Stimulated activated naive CD8-positive, alpha-beta T cell treated with anti-CD3 and anti-CD28 coated beads, Interleukin-15, Interleukin-2, amounts not matched to agents 100 ng/mL and 50 ng/mL, for 24 hours (primary cell): ENCODE data around the gene LAMA2.
A peak's percentile ranks its signal among the peaks of the same experiment; 100 is the strongest.

Experiments used
- H3K27ac Mint-ChIP-seq: one replicate; pipeline ENCODE4 v1.8.0; 2021; ENCODE audit warnings: mild to moderate bottlenecking, mixed read lengths
- H3K27me3 Mint-ChIP-seq: one replicate; pipeline ENCODE4 v1.8.0; 2021; ENCODE audit warnings: mixed read lengths
- H3K36me3 Mint-ChIP-seq: one replicate; pipeline ENCODE4 v1.8.0; 2021; ENCODE audit warnings: low read depth, mixed read lengths
- H3K4me1 Mint-ChIP-seq: one replicate; pipeline ENCODE4 v1.8.0; 2021; ENCODE audit warnings: low read depth, mixed read lengths
- H3K4me3 Mint-ChIP-seq: one replicate; pipeline ENCODE4 v1.8.0; 2021; ENCODE audit warnings: mild to moderate bottlenecking, mixed read lengths
- H3K9me3 Mint-ChIP-seq: one replicate; pipeline ENCODE4 v1.8.0; 2021; ENCODE audit warnings: mixed read lengths

Gene LAMA2

DNA sequence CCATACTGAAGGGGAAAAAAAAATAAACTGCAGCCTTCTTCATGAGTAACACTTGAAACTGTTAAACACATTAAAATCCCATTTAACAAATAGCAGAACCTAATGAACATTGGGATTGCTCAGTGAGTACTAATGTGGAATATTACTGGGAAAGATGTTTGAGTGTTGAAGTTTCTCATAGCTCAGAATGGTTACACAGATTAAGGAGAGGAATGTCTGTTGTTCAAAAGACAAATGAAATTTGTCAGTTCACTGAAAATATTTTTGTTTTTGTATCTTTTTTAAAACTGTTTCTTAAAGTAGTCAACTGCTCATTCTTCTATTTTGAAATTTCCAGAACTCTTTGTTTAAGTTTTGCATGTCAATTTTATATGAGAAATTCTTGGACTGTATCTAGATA, 374.3 kb downstream of the LAMA2 start:
- Mint-ChIP-seq H3K27me3 (peaks cover 23% of the 10 kb centered on the region), H3K27ac (no peak overlapping the region), H3K36me3 (no peaks in the 10 kb centered on the region), H3K9me3 (no peaks in the 10 kb centered on the region), H3K4me1 (peaks cover 9% of the 10 kb centered on the region), H3K4me3 (no peak overlapping the region)

DNA sequence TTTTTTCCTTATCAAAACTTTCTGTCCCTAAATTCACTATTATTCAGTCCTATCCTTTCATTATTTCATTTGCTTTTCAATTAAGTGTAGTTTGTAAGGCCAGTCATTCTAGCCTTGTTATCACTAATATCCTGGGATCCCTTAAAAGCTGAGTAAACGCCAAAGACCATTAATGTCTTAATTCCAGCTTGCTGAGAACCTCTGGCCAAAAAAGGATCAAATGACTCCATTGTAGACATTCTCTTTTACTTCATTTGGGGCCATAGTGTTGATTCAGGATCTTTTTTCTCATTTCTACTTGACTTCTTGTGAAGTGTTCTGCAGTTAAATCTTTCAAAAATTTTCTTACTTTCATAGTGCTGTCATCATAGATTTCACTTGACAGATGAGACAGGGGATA, 379.7 kb downstream of the LAMA2 start:
- Mint-ChIP-seq H3K27ac (no peak overlapping the region), H3K27me3 (peaks cover 10% of the 10 kb centered on the region), H3K36me3 (no peaks in the 10 kb centered on the region), H3K4me1 (no peaks in the 10 kb centered on the region), H3K9me3 (no peaks in the 10 kb centered on the region), H3K4me3 (no peak overlapping the region)

DNA sequence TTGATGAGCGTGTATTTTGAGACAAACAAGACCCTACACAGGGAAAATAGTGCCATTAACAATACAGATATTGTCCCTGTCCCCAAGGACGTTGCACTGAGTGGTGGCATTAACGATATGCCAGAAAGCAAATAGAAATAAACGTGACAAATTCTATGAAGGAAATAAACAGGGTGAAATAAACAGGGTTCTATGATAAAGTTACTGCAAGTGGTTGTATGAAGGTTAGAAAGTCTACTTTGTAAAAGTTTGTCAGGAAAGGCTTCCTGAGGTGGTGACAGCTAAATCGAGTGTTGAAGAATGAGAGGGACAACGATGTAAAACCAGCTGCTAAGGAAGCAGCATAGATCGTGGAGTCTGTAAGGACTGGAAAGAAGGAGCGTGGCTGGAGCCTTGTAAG, 380.2 kb downstream of the LAMA2 start:
- Mint-ChIP-seq H3K36me3 (no peaks in the 10 kb centered on the region), H3K27ac (no peak overlapping the region), H3K27me3 (peaks cover 10% of the 10 kb centered on the region), H3K4me3 (no peak overlapping the region), H3K4me1 (no peaks in the 10 kb centered on the region), H3K9me3 (no peaks in the 10 kb centered on the region)

DNA sequence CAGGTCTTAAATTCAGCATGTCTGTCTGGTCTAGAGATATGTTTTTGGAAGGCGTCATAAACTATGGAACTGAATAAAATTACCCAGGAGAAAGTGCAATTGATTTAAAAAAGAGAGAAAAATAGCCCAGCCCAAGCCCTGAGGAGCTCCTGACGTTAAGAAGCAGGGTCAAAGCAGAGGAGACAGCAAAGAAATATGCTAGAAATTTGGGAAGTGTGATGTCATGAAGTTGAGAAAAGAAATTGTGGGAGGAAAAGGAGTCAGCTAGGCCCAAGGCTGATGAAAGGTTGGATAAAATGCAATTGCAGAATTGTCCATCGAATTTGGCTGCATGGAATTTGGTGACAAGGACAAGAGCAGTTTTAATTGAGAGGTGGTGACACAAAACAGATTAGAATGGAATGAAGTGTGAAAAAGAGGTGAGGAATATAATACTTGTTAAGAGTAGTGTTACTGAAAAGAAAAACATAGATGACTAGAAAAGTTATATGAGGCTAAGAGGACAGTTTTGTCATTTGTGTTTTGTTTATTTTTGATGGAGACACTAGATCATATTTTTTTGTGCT, 381.6 kb downstream of the LAMA2 start:
- Mint-ChIP-seq H3K27me3 (peaks cover 10% of the 10 kb centered on the region), H3K4me3 (no peak overlapping the region), H3K9me3 (no peaks in the 10 kb centered on the region), H3K4me1 (no peaks in the 10 kb centered on the region), H3K27ac (no peak overlapping the region), H3K36me3 (no peaks in the 10 kb centered on the region)

DNA sequence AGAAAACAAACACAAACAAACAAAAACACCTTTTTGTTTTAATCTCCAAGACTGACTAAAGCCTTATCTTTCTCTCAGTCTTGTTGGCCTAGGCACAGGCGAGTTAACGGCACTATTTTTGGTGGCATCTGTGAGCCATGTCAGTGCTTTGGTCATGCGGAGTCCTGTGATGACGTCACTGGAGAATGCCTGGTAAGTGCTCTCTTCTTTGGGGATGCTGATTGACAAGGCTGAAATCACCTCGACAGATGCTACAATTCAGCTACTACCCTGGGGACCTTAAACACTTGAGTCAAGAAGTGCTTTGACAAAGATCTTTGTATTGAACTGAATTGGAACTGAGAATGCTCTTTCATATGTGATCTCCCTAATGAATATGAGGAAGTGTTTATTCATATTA, 384.1 kb downstream of the LAMA2 start:
- H3K36me3 Mint-ChIP-seq = no peaks in the 10 kb centered on the region
- no peak overlapping the region for H3K27ac Mint-ChIP-seq
- H3K4me3 Mint-ChIP-seq = no peak overlapping the region
- H3K4me1 Mint-ChIP-seq = no peaks in the 10 kb centered on the region
- H3K27me3 Mint-ChIP-seq = peaks cover 18% of the 10 kb centered on the region
- no peaks in the 10 kb centered on the region for H3K9me3 Mint-ChIP-seq

DNA sequence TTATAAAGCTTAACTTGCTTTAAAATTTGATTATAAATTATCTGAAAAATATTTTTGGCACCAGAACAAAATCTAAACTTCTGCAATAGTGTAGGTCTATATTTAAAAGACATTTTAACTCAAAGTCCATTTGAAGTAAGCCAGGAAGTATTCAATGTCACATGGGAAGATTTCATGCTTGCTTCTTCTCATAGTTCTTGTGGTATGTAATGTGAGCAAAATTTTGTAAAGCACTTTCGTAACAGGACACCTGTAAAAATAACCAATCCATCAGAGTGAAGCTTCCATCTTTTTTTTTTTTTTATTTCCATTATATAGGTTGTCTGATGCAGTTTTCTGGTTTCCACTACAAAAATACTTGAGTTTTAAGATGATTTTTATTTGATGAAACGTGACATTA, 386.1 kb downstream of the LAMA2 start:
- H3K27me3 Mint-ChIP-seq = peaks cover 22% of the 10 kb centered on the region
- H3K27ac Mint-ChIP-seq = no peak overlapping the region
- H3K9me3 Mint-ChIP-seq = no peaks in the 10 kb centered on the region
- no peak overlapping the region for H3K4me3 Mint-ChIP-seq
- H3K36me3 Mint-ChIP-seq = no peaks in the 10 kb centered on the region
- no peaks in the 10 kb centered on the region for H3K4me1 Mint-ChIP-seq

DNA sequence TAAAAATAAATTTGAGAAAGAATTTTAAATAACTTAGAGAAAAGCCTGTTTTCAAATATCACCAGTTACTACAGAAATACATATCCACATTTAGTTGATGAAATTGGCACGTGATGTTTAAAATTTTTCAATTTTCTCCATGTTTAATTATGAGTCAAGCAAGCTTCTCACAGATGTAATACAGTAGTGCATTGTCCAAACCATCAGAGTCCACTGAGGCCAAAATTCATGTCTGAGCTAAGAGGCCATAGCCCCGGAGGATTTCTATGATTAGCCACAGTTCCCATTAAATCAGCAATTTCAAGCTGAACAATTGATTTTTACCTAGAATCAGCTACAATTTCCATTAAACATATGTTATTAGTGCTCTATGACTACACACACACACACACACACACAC, 387.0 kb downstream of the LAMA2 start:
- Mint-ChIP-seq H3K36me3 (no peaks in the 10 kb centered on the region), H3K4me3 (no peak overlapping the region), H3K27ac (no peak overlapping the region), H3K4me1 (no peaks in the 10 kb centered on the region), H3K27me3 (peaks cover 22% of the 10 kb centered on the region), H3K9me3 (no peaks in the 10 kb centered on the region)

DNA sequence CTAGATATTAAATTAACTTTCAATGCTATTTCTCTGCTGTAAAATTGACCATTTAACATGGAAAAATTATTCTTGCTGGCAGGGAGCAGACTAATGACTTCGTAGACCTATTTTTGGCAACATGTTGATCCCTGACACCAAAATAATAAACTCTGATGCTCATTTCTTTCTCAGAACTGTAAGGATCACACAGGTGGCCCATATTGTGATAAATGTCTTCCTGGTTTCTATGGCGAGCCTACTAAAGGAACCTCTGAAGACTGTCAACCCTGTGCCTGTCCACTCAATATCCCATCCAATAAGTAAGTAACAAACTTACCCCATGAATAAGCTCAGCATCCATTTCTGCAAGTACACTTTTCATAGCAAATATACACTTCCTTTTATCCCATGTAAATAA, 387.5 kb downstream of the LAMA2 start:
- H3K4me3 Mint-ChIP-seq = no peak overlapping the region

DNA sequence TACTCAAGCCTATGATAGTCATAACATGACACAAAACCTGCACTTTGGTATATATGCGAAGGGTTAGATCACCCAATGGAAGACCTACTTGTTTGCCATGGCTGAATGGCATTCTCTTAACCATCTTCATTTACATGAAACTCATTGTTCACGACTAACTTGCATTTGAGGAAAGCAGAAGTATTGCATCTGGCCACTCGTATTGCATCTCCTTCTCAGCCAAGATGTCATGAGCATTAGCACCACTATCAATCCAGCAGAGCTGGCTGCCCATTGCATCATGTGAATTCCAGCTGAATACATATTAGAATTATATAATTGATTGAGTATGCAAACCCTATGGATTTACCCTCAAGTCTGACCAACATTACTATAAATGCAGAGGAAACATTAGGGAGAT, 390.2 kb downstream of the LAMA2 start:
- no peaks in the 10 kb centered on the region for H3K4me1 Mint-ChIP-seq
- H3K36me3 Mint-ChIP-seq = no peaks in the 10 kb centered on the region
- H3K9me3 Mint-ChIP-seq = no peaks in the 10 kb centered on the region
- no peak overlapping the region for H3K27ac Mint-ChIP-seq
- H3K27me3 Mint-ChIP-seq = peaks cover 18% of the 10 kb centered on the region
- no peak overlapping the region for H3K4me3 Mint-ChIP-seq

More for the DNA sequence above, 387.5 kb downstream of the LAMA2 start:
- Mint-ChIP-seq H3K27me3 (peaks cover 24% of the 10 kb centered on the region), H3K27ac (no peak overlapping the region), H3K4me1 (no peaks in the 10 kb centered on the region), H3K9me3 (no peaks in the 10 kb centered on the region), H3K36me3 (no peaks in the 10 kb centered on the region)

DNA sequence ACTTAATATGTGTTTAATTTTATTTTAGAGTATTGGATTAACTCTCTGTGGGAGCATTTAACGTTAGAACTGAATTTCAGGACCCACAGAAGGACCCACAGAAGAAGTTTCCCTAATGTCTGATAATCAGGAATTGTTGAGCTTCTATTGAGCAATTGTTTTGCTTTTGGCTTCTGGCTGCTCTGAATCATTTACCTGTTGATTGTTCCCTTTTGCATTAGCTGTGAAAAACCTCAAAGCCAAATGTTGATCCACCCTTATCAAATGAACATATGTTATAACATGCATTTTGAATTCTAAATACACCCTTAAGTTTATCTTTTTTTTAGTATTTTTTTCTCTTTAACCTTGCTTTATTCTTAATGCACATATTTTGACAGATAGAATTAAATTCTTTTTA, 393.5 kb downstream of the LAMA2 start:
- no peaks in the 10 kb centered on the region for H3K9me3 Mint-ChIP-seq
- peaks cover 11% of the 10 kb centered on the region for H3K4me1 Mint-ChIP-seq

DNA sequence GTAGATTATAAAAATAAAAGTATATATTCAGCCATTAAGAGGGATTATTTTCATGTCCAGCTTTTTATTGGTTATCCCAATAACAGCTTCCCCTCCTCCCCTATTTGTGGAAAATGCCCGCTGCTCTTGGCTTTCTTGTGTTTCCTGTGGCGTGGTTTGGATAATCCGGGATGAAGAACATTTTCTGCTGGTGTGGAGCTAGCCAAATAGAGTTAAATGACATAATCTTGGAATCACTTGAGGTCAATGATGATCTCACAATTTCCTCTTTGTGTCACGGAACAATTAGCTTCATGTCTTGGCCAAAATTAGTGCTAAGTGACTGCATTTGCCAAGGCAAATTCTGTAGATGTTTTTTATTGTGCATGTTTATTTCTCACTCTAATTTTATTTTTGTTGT, 394.0 kb downstream of the LAMA2 start:
- Mint-ChIP-seq H3K27me3 (peaks cover 10% of the 10 kb centered on the region), H3K27ac (no peak overlapping the region), H3K9me3 (no peaks in the 10 kb centered on the region), H3K36me3 (no peaks in the 10 kb centered on the region), H3K4me3 (no peak overlapping the region), H3K4me1 (peaks cover 12% of the 10 kb centered on the region)

More for the DNA sequence above, 393.5 kb downstream of the LAMA2 start:
- peaks cover 10% of the 10 kb centered on the region for H3K27me3 Mint-ChIP-seq
- H3K4me3 Mint-ChIP-seq = no peak overlapping the region
- H3K36me3 Mint-ChIP-seq = no peaks in the 10 kb centered on the region
- no peak overlapping the region for H3K27ac Mint-ChIP-seq

DNA sequence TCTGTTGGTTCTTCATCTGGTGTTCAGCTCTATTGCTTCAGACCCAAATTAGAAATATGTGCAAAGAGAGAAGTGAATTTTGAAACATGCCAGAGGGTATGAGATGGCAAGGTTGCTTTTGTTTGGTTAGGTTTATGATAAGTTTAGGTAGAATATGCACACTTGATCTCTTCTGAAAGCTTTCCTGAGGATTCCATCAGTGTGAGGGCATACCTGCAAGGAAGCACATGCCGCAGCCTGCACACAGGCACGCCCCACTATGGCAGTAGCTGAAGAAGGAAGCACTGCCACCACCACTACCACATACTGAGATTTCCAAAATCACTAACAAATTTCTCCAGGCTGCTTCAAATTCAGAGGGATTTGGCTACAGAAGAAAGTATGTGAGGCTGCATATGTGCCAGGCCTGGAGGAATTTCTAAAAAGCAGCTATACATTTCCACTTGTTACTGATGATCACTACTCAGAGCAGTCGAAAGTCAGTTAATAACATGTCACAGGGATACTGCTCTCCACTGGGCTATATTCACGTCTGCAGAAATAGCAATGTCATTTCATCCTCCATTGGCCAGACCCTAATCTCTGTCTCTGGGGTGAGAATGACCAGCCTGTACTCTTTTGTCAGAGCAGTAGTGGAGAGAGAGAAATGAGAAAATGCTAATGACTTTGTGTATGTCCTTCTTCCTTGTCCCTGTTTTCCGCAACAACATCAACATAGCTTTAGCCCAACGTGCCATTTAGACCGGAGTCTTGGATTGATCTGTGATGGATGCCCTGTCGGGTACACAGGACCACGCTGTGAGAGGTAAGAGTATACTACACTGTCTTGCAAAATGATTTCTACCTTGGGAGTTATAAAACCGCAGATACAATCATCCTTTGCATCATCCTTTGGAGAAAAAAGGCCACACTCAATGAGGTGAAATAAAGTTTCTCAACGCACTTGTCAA, 396.7 kb downstream of the LAMA2 start:
- peaks cover 12% of the 10 kb centered on the region for H3K4me1 Mint-ChIP-seq
- H3K9me3 Mint-ChIP-seq = no peaks in the 10 kb centered on the region
- no peak overlapping the region for H3K27ac Mint-ChIP-seq
- H3K4me3 Mint-ChIP-seq = no peak overlapping the region
- H3K27me3 Mint-ChIP-seq = peaks cover 10% of the 10 kb centered on the region
- no peaks in the 10 kb centered on the region for H3K36me3 Mint-ChIP-seq

DNA sequence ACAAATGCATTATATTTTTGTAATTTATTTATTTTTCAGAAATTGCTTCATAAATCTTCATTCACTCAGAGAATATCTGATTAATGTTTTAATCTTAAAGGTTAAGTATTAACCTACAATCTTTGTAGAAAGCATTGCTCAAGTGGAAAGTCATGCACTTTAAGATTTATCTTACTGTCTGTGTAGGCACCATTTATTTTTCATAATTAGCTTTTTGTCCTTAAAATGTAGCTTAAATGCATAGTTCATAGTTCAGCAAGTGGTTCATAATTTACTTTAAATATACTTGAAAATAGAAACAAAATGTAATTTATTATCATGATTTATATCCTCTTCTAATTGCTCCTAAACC, 397.3 kb downstream of the LAMA2 start:
- Mint-ChIP-seq H3K4me1 (peaks cover 12% of the 10 kb centered on the region), H3K27ac (no peak overlapping the region), H3K9me3 (no peaks in the 10 kb centered on the region), H3K36me3 (no peaks in the 10 kb centered on the region), H3K4me3 (no peak overlapping the region), H3K27me3 (peaks cover 7% of the 10 kb centered on the region)

DNA sequence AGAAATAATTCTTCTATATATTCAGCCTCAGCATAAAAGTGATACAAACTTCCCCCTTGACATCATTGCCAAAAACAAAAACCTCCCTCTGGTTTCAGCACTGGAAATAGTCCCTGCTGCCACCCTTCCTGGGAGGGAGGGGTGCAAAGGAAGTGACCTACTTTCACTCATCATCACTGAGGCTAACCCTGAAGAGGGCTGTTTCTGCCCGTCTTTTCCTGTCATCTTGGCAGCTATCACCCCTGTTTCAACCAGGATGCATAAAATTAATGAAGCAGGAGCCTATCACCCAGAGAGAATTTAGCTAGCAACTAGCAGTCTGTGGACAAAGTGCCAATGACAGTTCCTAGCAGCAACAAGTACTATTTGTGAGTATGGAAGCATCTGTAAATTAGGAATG, 397.8 kb downstream of the LAMA2 start:
- Mint-ChIP-seq H3K27me3 (peaks cover 7% of the 10 kb centered on the region), H3K4me3 (peak overlapping the region; percentile 27), H3K9me3 (no peaks in the 10 kb centered on the region), H3K27ac (no peak overlapping the region), H3K4me1 (peaks cover 12% of the 10 kb centered on the region), H3K36me3 (no peaks in the 10 kb centered on the region)

DNA sequence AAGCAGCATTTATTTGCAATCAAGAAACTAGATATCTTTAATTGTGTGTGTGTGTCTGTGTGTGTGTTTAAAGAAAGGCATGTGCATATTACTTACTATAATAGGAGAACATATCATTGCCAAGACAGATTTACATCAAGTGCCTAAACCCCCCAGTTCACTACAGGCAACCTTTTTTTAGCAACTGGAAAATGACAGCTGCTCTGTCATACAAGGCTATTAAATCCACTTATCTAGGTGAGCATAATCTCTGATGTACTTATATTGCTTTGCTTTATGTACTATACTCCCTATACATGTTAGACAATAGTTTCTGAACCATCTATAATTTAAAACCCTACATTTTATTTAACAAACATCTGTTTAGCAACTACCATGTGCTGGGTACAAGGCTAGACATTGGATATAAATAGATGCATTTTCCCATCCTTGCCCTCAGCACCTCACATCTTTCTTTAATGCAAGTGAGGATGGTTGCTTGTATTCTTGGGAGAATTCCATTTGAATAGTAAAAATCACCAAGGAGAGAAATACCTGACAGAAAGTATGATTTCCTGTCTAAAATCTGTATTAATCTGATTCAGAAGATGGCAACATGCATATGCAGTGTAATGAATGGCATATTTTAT, 398.3 kb downstream of the LAMA2 start:
- H3K27me3 Mint-ChIP-seq = peaks cover 3% of the 10 kb centered on the region
- no peaks in the 10 kb centered on the region for H3K9me3 Mint-ChIP-seq
- peaks cover 12% of the 10 kb centered on the region for H3K4me1 Mint-ChIP-seq
- no peaks in the 10 kb centered on the region for H3K36me3 Mint-ChIP-seq
- H3K4me3 Mint-ChIP-seq = peak overlapping the region; percentile 27
- H3K27ac Mint-ChIP-seq = no peak overlapping the region
